Heart left ventricle (tissue), 16 donors: Measurements from ENCODE around the gene TXNDC17. TPM values are rescaled to one million over a fixed set of nuclear protein-coding genes. Genes with fewer than 3 reads are reported as not detected.

Experiments
- ATAC-seq, 4 donors: fragments of 200-7000 bp; cut with Tn5 transposase; one replicate each; pipeline ENCODE4 v1.9.1; 2020 to 2022; ENCODE audit warnings: moderate library complexity in 4 of 4, mild to moderate bottlenecking in 3 of 4, moderate number of reproducible peaks in 1 of 4
- DNase-seq, 5 donors: peaks; one replicate each; pipeline ENCODE4 v3.0.0-alpha.2; 2020
- H3K27ac ChIP-seq, 12 donors: fragments of 200-600 bp; sonication (generic) in 4 of 12; one replicate each; pipeline versions ENCODE4 v1.5.0 to v1.8.0; 2016 to 2022; ENCODE audit warnings: mild to moderate bottlenecking in 2 of 12
- H3K27me3 ChIP-seq, 9 donors: fragments of 200-600 bp; sonication (generic) in 2 of 9; one replicate each; pipeline versions ENCODE4 v1.5.1 to v1.8.0; 2016 to 2022; ENCODE audit warnings: mild to moderate bottlenecking in 3 of 9
- H3K36me3 ChIP-seq, 9 donors: fragments of 200-600 bp; sonication (generic) in 2 of 9; one replicate each; pipeline versions ENCODE4 v1.5.0 to v1.8.0; 2018 to 2022; ENCODE audit warnings: mild to moderate bottlenecking in 2 of 9
- H3K4me1 ChIP-seq, 12 donors: fragments of 200-600 bp; sonication (generic) in 4 of 12; one replicate each; pipeline versions ENCODE4 v1.5.0 to v1.8.0; 2016 to 2022; ENCODE audit warnings: mild to moderate bottlenecking in 3 of 12
- H3K4me3 ChIP-seq, 12 donors: fragments of 200-600 bp; sonication (generic) in 4 of 12; one replicate each; pipeline versions ENCODE4 v1.5.0 to v1.8.0; 2017 to 2022; ENCODE audit warnings: mild to moderate bottlenecking in 9 of 12, moderate library complexity in 4 of 12
- H3K9me3 ChIP-seq, 12 donors: fragments of 200-600 bp; sonication (generic) in 4 of 12; one replicate each; pipeline versions ENCODE4 v1.5.0 to v1.8.0; 2016 to 2022; ENCODE audit warnings: mild to moderate bottlenecking in 1 of 12
- POLR2A ChIP-seq, 2 donors: fragments of 450-650 bp; IDR thresholded peaks; one replicate each; pipeline ENCODE4 v1.6.1; 2017; ENCODE audit warnings: antibody characterized with exemption in 2 of 2, mild to moderate bottlenecking in 2 of 2, moderate library complexity in 2 of 2
- WGBS, 4 donors: extraction: QIAGEN DNeasy Blood & Tissue Kit in 2 of 4; methylation state at CpG; one replicate each; pipeline versions ENCODE4 v1.1.5 to v1.1.7; 2013 to 2018; 5-methylcytosine and 5-hydroxymethylcytosine counted together
- intact Hi-C, 10 donors: fragments of 100-400 bp; cut with DNase I; formaldehyde crosslinking; loops; one replicate each; pipeline versions ENCODE4 v1.11.1 to v1.14.2; 2022
- polyA plus RNA-seq, 2 donors: library from polyadenylated mRNA; stranded (reverse); fragments of 200-250 nt; gene quantifications; one replicate each; pipeline ENCODE4 v1.2.3, GENCODE V29; 2013
- total RNA-seq, 9 donors: library from RNA; depleted of rRNA in 2 of 9; stranded (reverse); fragments of >200 nt in 2 of 9; fragmentation: NEBNext Ultra II Directional in 3 of 9; extraction: Animal tissue kit (Norgen Biotek cat#: 25700) in 3 of 9; gene quantifications; one replicate each; pipeline versions ENCODE4 v1.1.0 to v1.2.4, GENCODE V29; 2016 to 2023
- TF ChIP-seq, protein P1 (sequence below), 12 donors: fragments of 200-600 bp; sonication (generic) in 4 of 12; IDR thresholded peaks; one replicate each; pipeline versions ENCODE4 v1.5.0 to v1.8.0; 2018 to 2022; ENCODE audit warnings: antibody characterized with exemption in 12 of 12, mild to moderate bottlenecking in 5 of 12
- donor health status: ischemic (EF 13 %, LVEDD 7.1; RV severe dilation, severe dysfunction).
- donor health status: healthy with polysubstance abuse.
- donor health status: DM: no; HTN: yes; CAD: no.
- donor health status: DM: no; HTN: no; CAD: no.
- donor health status: ischemic (EF 25% LVEDD 6.9; RV normal size, moderate dysfunction).
- donor health status: ischemic (EF 25% LVEDD 5.7; RV mildly dilated, moderate dysfunction).
- donor health status: healthy.
- donor health status: DM: yes; HTN: yes; CAD: no.
- donor health status: ischemic (EF 35%, LVEDD 5.7; RV mildly dilated, moderate dysfunction).
- donor health status: nonischemic (EF 11% LVEDD 7.7; RV severe dilation, severe dysfunction).
- donor health status: DM: yes; HTN: yes; CAD: no.
- donor health status: PGD.
- donor health status: ischemic (EF 29% LVEDD 5.4; RV normal size, mild dysfunction).
- donor health status: nonischemic (EF 23%, LVEDD 6.1; RV moderate dilation, normal function).

The TXNDC17 gene
- total and polyA plus RNA-seq, 11 donors, result 31.5 to 221 (median 62.8) TPM

DNA sequence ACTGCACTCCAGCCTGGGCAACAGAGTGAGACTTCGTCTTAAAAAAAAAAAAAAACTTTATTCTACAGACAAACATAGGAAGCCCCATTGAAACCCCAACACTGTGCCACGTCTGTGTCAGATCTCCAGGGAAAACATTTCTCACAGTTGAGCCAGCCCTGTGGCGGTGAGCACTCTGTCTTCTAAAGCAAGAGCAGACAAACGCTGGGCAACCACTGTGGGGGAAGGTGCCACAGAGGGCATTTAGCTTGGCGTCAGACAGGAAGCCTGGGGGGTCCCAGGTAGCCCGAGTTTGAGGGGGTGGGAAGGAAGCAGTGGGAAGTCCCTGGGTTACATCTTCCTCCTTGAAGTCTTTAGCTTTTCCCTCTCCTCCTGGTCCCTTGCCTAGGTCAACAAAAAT lies 26.7 kb downstream of the TXNDC17 start:
- peaks cover 0 to 22% (median 5%) of the 10 kb centered on the region in 9 donors for H3K27me3 ChIP-seq
- intact Hi-C loops, result loop anchor here (2.0 to 10.0 kb wide), 15 partner anchors 87 to 340 kb away; partner anchors contain the start of genes XAF1 (in 3 of the 10) and TEKT1 (in 1 of the 10)
- 49 to 59% (median 54%) methylated on average over 6 of the region's 6 CpGs for WGBS, 4 donors
- no peaks in the 10 kb centered on the region for H3K9me3 ChIP-seq
- peaks cover 0 to 6% (median 0%) of the 10 kb centered on the region in 12 donors for H3K4me1 ChIP-seq
- no peak for DNase-seq
- H3K27ac ChIP-seq, result no peak overlapping the region
- no peak for ATAC-seq
- H3K4me3 ChIP-seq, result no peak overlapping the region
- H3K36me3 ChIP-seq, result no peaks in the 10 kb centered on the region
- TF ChIP-seq POLR2A (IDR thresholded peaks at IDR 0.05), result no peak
- TF ChIP-seq, protein P1, sequence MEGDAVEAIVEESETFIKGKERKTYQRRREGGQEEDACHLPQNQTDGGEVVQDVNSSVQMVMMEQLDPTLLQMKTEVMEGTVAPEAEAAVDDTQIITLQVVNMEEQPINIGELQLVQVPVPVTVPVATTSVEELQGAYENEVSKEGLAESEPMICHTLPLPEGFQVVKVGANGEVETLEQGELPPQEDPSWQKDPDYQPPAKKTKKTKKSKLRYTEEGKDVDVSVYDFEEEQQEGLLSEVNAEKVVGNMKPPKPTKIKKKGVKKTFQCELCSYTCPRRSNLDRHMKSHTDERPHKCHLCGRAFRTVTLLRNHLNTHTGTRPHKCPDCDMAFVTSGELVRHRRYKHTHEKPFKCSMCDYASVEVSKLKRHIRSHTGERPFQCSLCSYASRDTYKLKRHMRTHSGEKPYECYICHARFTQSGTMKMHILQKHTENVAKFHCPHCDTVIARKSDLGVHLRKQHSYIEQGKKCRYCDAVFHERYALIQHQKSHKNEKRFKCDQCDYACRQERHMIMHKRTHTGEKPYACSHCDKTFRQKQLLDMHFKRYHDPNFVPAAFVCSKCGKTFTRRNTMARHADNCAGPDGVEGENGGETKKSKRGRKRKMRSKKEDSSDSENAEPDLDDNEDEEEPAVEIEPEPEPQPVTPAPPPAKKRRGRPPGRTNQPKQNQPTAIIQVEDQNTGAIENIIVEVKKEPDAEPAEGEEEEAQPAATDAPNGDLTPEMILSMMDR (IDR thresholded peaks at IDR 0.05), result no peak

DNA sequence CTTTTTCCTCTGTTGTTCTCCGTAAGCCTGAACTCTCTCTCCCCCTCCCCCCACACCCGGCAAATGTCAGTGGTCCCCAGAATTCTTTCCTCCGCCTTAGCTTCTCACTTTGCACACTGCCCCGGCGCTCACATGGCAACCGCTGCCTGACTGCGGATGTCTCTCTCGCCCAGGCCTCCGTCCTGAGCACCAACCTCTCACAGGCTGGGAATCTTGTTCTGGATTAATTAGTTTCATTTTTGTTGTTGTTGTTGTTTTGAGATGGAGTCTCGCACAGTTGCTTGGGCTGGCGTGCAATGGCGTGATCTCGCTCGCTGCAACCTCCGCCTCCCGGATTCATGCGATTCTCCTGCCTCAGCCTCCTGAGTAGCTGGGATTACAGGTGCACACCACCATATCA lies 27.4 kb downstream of the TXNDC17 start:
- H3K27ac ChIP-seq, result no peak overlapping the region
- TF ChIP-seq, protein P1 (IDR thresholded peaks at IDR 0.05), result no peak
- TF ChIP-seq POLR2A (IDR thresholded peaks at IDR 0.05), result no peak
- peaks cover 0 to 6% (median 0%) of the 10 kb centered on the region in 12 donors for H3K4me1 ChIP-seq
- H3K9me3 ChIP-seq, result no peaks in the 10 kb centered on the region
- DNase-seq (no peak), ATAC-seq (no peak)
- H3K4me3 ChIP-seq, result no peak overlapping the region
- WGBS, 4 donors, result 77 to 84% (median 80%) methylated on average over 17 of the region's 17 CpGs
- intact Hi-C loops, result loop anchor here (5.0 to 10.0 kb wide), 13 partner anchors 87 to 339 kb away; partner anchors contain the start of genes XAF1 (in 3 of the 10) and TEKT1 (in 1 of the 10)
- H3K27me3 ChIP-seq, result peaks cover 0 to 20% (median 4%) of the 10 kb centered on the region in 9 donors
- H3K36me3 ChIP-seq, result no peaks in the 10 kb centered on the region

DNA sequence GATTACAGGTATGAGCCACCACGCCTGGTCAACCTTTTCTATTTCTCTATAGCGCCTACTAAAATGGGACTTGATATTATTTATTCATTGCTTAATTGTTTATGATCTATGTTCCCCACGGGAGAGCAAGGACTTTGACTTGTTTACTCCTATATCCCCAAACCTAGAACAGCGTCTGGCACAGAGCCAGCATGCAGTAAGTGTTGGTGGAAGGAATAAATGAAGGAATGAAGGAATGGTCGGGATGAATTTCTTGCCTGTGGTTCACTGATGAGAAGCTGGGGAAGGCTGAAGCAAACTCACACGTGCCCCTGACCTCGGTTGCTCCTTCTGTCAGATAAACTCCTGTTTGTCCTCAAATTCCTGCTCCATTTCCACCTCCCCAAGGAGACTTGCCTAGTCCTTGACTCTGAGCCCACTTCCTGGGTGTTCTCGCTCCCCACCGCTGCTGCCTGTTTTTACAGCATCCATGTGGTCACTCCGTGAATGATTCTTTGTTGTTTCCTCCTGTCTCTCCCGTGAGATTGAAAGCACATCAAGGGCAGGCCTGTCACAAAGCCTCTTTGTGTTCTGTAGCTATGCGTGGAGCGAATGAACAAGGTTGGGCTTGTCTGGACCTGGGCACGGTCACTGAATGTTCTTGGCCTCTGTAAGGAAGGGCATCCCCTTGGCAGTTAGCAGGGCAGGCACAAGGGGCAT lies 28.0 kb downstream of the TXNDC17 start:
- Histone ChIP-seq H3K36me3 (no peaks in the 10 kb centered on the region), H3K4me1 (peaks cover 0 to 6% (median 0%) of the 10 kb centered on the region in 12 donors), H3K27ac (no peak overlapping the region), H3K27me3 (peaks cover 0 to 22% (median 4%) of the 10 kb centered on the region in 9 donors), H3K9me3 (no peaks in the 10 kb centered on the region), H3K4me3 (no peak overlapping the region)
- intact Hi-C loops, result loop anchor here (5.0 to 10.0 kb wide), 13 partner anchors 86 to 338 kb away; partner anchors contain the start of genes XAF1 (in 3 of the 10) and TEKT1 (in 1 of the 10)
- TF ChIP-seq, protein P1 (IDR thresholded peaks at IDR 0.05), result no peak
- no peak for TF ChIP-seq POLR2A (IDR thresholded peaks at IDR 0.05)
- ATAC-seq, result no peak
- no peak for DNase-seq
- WGBS, 4 donors, result 68 to 77% (median 74%) methylated on average over 14 of the region's 14 CpGs

DNA sequence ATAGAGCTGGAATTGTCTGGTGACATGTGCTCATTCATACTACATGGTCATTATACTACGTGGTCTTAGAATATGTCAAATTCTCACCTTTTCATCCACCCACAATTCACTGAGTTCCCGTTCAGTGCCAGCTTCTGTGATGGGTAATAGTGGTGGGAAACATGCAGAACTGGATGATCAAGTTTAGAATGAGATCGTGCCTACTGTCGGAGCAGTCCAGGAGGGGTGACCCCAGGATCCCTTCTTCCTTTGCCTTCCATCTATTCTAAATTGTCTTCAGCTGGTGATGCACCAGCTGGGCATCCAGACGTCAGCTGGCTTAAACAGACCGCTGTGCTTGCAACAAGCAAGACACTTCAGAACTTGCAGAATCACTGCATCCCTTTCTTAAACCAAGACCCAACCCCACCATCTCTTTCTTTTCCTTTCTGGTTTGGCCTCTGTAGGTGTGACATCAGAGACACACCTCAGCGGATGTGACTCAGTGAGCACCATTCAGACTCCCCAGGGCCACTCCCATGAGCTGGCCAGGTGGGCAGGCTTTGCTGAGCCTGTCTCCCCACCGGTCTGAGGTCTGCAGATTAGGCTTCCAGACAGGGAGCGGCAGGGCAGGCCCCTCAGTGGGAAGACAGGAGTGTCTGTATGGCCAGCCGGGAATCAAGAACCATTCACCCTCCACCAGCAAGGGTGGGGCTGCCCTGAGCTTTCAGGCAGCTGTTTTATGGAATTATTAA lies 28.8 kb downstream of the TXNDC17 start:
- Histone ChIP-seq H3K9me3 (no peaks in the 10 kb centered on the region), H3K36me3 (no peaks in the 10 kb centered on the region), H3K27ac (no peak overlapping the region), H3K4me3 (no peak overlapping the region), H3K4me1 (peaks cover 0 to 6% (median 0%) of the 10 kb centered on the region in 12 donors), H3K27me3 (peaks cover 0 to 25% (median 4%) of the 10 kb centered on the region in 9 donors)
- 75 to 82% (median 77%) methylated on average over 10 of the region's 10 CpGs for WGBS, 4 donors
- DNase-seq (no peak), ATAC-seq (no peak)
- intact Hi-C loops, result loop anchor here (5.0 to 10.0 kb wide), 13 partner anchors 85 to 338 kb away; partner anchors contain the start of genes XAF1 (in 3 of the 10) and TEKT1 (in 1 of the 10)
- no peak for TF ChIP-seq POLR2A (IDR thresholded peaks at IDR 0.05)
- TF ChIP-seq, protein P1 (IDR thresholded peaks at IDR 0.05), result no peak
